Activated CD4-positive, alpha-beta T cell treated with anti-CD3 and anti-CD28 coated beads, Interleukin-2, amount 10 ng/mL, durations not matched to agents 24 days and 14 days (primary cell): ENCODE measurements around the gene BCAN. TPM values are rescaled to one million over a fixed set of nuclear protein-coding genes. Genes with fewer than 3 reads are reported as not detected.

Experiments
- DNase-seq: peaks from one replicate; pipeline ENCODE4 v3.0.0; 2022
- H3K27ac Mint-ChIP-seq: one replicate; pipeline ENCODE4 v1.8.0; 2022; ENCODE audit warnings: mild to moderate bottlenecking, mixed read lengths
- H3K27me3 Mint-ChIP-seq: one replicate; pipeline ENCODE4 v1.8.0; 2022; ENCODE audit warnings: mixed read lengths
- H3K36me3 Mint-ChIP-seq: one replicate; pipeline ENCODE4 v1.8.0; 2022; ENCODE audit warnings: low read depth, mild to moderate bottlenecking, mixed read lengths
- H3K4me1 Mint-ChIP-seq: one replicate; pipeline ENCODE4 v1.8.0; 2021; ENCODE audit warnings: mixed read lengths
- H3K4me3 Mint-ChIP-seq: one replicate; pipeline ENCODE4 v1.8.0; 2022; ENCODE audit warnings: mild to moderate bottlenecking, moderate library complexity, mixed read lengths
- H3K9me3 Mint-ChIP-seq: one replicate; pipeline ENCODE4 v1.8.0; 2021; ENCODE audit warnings: mixed read lengths
- intact Hi-C: fragments of 100-400 bp; cut with micrococcal nuclease; formaldehyde crosslinking; loops from one replicate; pipeline ENCODE4 v1.15.1; 2023
- total RNA-seq: library from RNA; stranded (reverse); gene quantifications from 2 replicates; pipeline ENCODE4 v1.2.3, GENCODE V29; 2022

BCAN gene
- total RNA-seq, 1 donor from 2014 or later, result not detected

DNA sequence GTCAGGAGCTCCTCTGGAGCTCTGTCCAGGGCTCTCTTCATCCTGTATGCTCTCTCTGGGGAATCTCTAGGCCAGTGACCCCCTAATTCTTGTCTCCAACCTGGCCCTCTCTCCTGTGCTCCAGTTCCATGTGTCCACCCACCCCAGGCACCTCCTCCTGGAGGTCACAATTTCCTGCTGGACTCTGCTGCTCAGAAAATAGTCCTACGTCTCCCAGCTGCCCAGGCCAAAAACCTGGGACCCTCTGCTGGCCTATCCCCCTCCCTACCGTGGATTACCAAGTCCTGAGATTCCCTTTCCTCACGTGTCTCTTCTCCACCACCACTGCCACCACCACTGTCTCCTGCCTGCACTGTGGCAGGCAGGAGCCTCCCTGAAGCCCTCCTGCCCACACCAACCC is 23.6 kb downstream of the BCAN start:
- intact Hi-C loops, result no loop called here
- Mint-ChIP-seq H3K4me1 (peaks cover 31% of the 10 kb centered on the region), H3K27me3 (peaks cover 15% of the 10 kb centered on the region), H3K9me3 (no peaks in the 10 kb centered on the region), H3K36me3 (no peaks in the 10 kb centered on the region), H3K27ac (no peak overlapping the region), H3K4me3 (no peak overlapping the region)
- no peak for DNase-seq

DNA sequence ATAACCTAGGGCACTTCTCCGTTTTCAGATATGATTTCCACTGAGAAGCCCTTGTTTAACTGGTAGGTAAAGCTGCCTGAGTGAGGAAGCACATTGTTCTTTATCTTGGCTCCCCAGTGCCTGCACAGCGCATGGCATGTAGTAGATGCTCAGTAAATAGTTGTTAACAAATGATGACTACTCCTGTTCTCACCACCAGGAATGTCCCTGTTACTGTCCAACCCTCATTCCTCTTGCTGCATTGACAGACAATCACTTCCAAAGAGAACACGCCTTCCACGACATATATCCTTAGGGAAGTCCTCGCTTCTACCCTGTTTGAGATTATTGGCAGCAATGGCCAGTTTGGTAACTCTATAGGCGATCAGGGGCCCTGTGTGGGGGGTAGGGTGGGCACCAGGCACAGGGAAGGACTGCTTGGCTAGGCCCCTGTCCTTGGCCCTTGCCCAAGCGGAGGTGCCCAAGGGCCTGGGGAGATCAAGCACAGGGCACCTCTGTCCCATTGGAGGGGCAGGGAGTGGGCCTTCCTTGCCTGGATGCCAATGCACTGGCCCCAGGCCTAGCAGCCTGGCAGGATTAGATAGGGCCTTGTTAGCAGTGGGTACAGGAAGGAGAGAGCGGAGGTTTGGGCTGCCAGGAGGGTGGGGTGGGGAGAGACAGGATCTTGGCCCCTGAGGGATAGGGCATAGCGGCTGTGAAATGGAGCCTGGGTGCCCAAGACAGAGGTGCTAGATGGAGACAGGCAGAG is 25.1 kb downstream of the BCAN start:
- no peak for DNase-seq
- H3K4me1 Mint-ChIP-seq, result peaks cover 18% of the 10 kb centered on the region
- H3K4me3 Mint-ChIP-seq, result no peak overlapping the region
- no peaks in the 10 kb centered on the region for H3K9me3 Mint-ChIP-seq
- peaks cover 26% of the 10 kb centered on the region for H3K27me3 Mint-ChIP-seq
- intact Hi-C loops, result no loop called here
- H3K27ac Mint-ChIP-seq, result no peak overlapping the region
- no peaks in the 10 kb centered on the region for H3K36me3 Mint-ChIP-seq

DNA sequence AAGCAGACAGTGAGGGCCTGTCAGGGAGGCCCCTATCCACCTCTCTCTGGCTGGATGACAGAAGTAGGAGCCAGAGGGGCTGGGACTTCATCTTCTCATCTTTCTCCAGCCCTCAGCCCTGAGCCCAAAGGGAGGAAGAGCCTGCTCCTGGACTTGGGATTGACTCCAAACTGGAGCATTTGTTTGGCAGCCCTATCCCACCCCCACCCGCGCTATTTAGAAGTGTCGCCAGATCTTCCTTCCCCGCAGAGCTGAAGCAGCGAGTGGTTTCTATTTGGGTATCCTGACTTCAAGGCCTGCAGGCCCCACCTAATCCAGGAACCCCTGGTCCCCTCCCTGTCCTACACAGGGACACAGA is 25.7 kb downstream of the BCAN start:
- H3K27ac Mint-ChIP-seq, result no peak overlapping the region
- peaks cover 32% of the 10 kb centered on the region for H3K27me3 Mint-ChIP-seq
- no peaks in the 10 kb centered on the region for H3K36me3 Mint-ChIP-seq
- DNase-seq, result no peak
- no peak overlapping the region for H3K4me3 Mint-ChIP-seq
- intact Hi-C loops, result no loop called here
- H3K9me3 Mint-ChIP-seq, result no peaks in the 10 kb centered on the region
- peaks cover 14% of the 10 kb centered on the region for H3K4me1 Mint-ChIP-seq

DNA sequence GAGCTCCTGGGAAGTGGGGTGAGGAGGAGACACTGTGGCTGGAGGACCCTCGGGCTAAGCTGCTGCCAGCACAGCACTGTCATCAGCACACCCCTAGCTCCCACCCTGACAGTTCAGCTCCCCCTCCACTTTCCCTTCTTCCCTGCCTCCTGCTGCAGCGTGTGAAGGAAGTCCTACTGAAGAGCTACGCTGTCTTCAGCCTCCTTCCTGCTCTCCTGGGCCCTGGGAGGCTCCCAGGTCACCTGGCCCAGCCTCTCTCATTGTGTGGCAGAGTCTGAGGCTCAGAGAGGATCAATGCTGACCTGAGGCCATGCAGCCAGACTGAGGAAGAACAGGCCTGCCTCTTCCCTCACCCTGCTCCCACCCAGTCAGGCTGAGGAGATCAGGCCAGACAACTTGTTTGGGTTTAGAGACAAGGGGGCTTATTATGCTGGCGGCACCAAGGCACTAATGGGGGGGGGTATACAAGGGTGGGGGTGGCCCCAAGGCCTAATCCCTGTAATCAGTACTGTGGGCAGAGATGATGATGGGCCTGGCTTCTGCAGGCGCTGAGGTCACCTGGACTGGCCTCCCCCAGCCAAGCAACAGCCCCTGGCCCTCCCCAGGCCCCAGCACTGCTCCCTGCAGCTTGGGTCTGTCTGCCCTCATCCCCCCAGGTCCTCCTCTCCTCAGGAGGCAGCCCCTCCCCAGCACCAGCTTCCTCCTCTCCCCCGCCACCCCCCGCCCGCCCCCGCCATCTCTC is 26.2 kb downstream of the BCAN start:
- DNase-seq, result no peak
- Mint-ChIP-seq H3K4me1 (peaks cover 11% of the 10 kb centered on the region), H3K27ac (no peak overlapping the region), H3K4me3 (no peak overlapping the region), H3K36me3 (no peaks in the 10 kb centered on the region), H3K9me3 (no peaks in the 10 kb centered on the region), H3K27me3 (peaks cover 37% of the 10 kb centered on the region)
- intact Hi-C loops, result no loop called here

DNA sequence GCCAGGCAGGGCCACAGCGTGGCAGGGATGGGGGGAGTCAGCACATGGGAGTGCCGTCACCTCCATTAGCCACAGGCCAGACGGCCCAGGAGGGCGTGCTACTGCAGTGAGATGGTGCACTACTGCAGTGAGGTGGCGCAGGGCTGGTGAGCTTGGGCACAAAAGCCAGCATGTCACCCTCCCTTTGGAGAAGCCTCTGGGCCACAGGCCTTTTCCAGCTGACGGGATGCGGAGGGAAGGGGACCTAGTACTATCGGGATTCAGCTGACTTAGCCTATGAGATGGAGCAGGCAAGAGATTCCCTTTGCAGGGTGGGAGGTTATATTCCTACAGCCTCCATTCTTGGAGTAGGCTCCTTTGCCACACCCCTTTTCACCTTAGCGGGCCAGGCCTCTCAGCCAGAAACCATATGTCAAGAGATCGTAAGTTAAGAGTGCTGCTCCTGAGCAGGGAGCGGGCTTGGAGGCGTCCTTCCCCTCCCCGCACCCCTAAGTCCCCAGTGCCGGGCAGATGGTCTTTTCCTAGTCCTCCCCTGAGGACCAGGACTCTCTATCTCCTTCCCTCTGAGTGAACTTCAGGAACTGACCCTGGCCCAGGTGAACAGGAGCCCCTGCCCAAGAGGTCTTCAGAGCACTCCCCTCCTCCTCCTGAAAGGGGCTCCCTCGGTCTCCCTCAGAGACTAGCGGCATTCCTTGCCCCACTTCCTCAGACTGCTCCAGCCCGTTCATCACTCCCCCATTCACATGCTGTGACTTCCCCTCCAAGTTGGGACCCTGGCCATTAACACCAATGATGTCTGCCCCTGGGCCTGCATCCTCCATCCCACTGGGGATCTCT is 27.1 kb downstream of the BCAN start:
- DNase-seq, result no peak
- Mint-ChIP-seq H3K27me3 (peaks cover 45% of the 10 kb centered on the region), H3K9me3 (no peaks in the 10 kb centered on the region), H3K27ac (no peak overlapping the region), H3K4me1 (peaks cover 8% of the 10 kb centered on the region), H3K4me3 (no peak overlapping the region), H3K36me3 (no peaks in the 10 kb centered on the region)
- intact Hi-C loops, result no loop called here

DNA sequence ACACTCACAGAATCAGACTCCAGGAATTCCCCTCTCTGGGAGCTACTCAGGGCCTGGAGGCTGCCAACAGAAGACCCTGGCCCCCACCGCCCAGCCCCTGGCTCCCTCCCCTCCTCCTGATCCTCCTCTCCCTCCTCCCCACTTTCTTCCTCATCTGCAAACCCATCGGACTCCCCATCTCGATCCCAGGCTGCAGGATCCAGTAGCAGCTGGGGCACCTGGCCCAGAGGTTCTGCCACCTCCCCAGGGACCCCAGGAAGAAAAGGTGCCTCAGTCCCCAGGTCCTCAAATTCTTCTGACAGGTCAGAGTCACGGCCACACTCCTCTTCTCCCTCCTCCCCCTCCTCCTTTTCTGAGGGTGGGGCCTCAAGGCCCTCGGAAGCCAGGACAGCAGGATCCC is 27.9 kb downstream of the BCAN start:
- Mint-ChIP-seq H3K4me3 (no peak overlapping the region), H3K4me1 (peaks cover 4% of the 10 kb centered on the region), H3K27ac (no peak overlapping the region), H3K36me3 (no peaks in the 10 kb centered on the region), H3K27me3 (peaks cover 49% of the 10 kb centered on the region), H3K9me3 (no peaks in the 10 kb centered on the region)
- DNase-seq, result no peak
- intact Hi-C loops, result no loop called here

DNA sequence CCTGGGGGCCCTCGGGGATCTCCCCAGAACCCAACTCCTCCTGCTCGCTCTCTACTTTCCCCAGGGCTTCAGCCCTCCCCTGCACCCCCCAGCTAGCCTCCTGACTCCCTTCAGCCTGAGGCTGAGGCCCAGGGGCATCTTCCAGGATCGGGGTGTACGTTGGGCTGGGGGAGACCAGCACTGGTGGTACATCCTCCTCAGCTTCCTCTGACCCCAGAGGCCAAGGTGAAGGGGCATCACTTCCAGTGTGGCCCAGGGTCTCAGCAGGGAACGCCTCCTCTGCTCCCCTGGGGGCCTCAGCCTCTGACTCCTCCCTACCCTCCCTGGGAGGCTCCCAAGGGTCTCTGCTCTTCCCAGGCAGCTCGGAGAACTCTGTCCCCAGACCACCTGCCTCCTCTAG is 28.4 kb downstream of the BCAN start:
- Mint-ChIP-seq H3K36me3 (no peaks in the 10 kb centered on the region), H3K9me3 (no peaks in the 10 kb centered on the region), H3K4me1 (peaks cover 4% of the 10 kb centered on the region), H3K4me3 (no peak overlapping the region), H3K27ac (no peak overlapping the region), H3K27me3 (peaks cover 53% of the 10 kb centered on the region)
- intact Hi-C loops, result no loop called here
- no peak for DNase-seq

DNA sequence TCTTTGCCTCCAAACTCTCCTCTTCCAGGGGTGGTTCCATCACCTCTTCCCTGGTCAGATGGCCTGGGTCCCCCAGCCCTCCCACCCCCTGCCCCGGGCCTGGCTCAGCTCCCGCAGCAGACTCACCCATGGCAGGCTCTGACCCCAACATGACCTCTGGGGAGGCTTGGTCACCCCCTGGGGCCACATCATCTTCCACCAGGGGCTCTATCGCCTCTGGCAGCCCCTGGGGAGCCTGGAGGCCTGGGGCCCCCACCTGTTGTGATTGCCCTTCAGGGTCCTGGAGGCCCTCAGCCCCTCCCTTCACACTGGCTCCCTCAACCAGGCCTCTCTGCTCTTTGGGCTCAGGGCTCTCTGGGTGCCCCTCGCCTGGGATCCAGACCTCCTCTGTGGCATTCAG is 28.9 kb downstream of the BCAN start:
- intact Hi-C loops, result no loop called here
- Mint-ChIP-seq H3K4me1 (peaks cover under 1% of the 10 kb centered on the region), H3K27ac (no peak overlapping the region), H3K27me3 (peaks cover 54% of the 10 kb centered on the region), H3K4me3 (no peak overlapping the region), H3K36me3 (no peaks in the 10 kb centered on the region), H3K9me3 (no peaks in the 10 kb centered on the region)
- no peak for DNase-seq

DNA sequence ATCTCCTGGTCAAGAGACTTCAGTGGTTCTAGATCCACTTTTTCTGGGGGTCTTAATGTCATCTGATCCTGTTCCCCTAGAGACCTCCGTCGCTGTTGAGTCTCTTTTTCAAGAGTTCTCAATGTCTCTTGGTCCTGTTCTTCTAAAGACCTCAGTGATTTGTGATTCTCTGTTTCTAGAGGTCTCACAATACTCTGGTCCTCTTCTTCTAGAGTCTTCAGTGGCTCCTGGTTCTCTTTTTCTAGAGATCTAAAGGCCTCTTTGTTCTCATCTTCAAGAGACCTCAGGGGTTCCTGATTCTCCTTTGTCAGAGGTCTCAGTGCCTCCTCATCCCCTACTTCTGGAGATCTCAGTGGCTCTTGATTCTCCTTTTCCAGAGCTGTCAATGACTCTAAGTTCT is 29.9 kb downstream of the BCAN start:
- Mint-ChIP-seq H3K27ac (no peak overlapping the region), H3K9me3 (no peaks in the 10 kb centered on the region), H3K4me3 (no peak overlapping the region), H3K36me3 (no peaks in the 10 kb centered on the region), H3K4me1 (no peaks in the 10 kb centered on the region), H3K27me3 (peaks cover 52% of the 10 kb centered on the region)
- intact Hi-C loops, result no loop called here
- DNase-seq, result no peak

DNA sequence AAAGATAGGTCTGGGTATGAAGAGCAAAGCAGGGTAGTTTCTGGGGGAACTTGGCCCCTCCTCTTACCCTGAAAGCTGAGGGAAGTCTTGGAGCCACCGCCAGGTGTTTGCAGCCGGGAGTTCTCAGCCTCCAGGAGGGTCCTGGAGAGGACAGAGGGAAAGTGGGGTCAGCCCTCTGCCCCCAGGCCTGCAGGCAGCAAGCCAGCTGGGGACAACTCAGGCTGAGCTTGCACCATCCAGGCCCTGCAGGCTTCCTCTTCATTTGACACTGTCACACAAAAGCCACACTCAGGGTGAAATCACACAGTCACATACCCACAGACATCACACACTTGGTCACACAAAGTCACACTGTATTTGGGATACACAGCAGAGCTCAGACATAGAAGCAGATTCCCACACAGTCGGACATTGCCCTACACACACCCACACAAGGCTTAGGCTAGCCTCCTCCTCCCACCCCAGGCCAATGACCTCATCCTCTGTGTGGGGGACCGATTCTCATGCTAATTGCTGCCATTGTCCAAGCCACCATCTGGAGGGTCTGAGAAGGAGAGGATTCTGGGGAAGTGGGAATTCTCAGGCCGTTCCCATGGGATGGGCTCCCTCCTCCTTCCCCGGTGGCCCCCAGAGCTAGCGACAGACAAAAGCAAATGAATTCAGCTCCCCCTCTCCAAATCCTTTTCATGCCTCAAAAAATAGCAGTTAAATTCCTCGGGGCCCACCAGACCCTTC is 31.6 kb downstream of the BCAN start:
- Mint-ChIP-seq H3K9me3 (no peaks in the 10 kb centered on the region), H3K27me3 (peaks cover 65% of the 10 kb centered on the region), H3K4me1 (peaks cover 13% of the 10 kb centered on the region), H3K4me3 (no peak overlapping the region), H3K36me3 (no peaks in the 10 kb centered on the region), H3K27ac (no peak overlapping the region)
- intact Hi-C loops, result no loop called here
- no peak for DNase-seq

DNA sequence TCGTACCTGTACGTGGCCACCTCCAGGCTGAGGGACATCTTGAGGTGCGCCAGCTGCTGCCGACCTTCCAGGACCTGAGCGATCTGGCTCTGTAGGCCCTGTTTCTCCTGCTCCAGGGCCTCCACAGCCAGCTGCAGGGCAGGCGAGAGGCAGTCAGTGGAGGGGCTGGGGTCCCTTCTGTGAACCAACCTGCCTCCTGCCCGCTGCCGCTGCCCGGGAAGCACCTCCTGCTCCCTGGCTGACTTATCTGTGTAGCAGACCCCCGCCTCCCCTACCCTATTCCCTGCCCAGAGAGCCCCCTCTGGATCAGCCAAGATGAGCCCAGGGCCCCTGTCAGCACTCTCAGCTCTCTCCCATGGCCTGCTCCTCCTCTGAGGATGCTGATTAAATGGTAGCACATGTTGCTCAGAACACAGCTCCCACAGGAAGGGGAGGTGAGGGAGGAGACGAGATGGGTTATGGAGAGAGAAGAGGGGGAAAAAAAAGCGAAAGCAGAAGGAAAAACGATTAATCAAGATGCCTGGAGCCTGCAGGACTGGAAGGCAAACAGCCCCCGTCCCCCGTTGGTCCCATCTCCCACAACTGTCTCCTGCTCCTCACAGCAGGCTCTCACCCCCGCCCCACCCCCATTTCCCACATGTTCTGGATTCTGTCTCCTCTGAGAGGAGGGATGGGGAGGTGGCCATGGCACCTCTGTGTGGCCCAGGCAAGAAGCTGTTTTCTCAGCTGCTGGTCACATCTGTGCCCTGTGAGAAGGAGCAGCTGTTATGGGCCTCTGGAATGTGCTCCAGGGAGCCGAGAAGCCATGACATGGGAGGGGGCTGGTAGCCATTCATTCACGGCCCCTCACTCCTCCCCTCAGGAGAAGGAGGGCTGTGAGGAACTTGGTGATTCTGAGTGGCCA is 33.5 kb downstream of the BCAN start:
- DNase-seq, result no peak
- Mint-ChIP-seq H3K27me3 (peaks cover 81% of the 10 kb centered on the region), H3K27ac (no peak overlapping the region), H3K9me3 (no peaks in the 10 kb centered on the region), H3K36me3 (no peaks in the 10 kb centered on the region), H3K4me3 (no peak overlapping the region), H3K4me1 (peaks cover 13% of the 10 kb centered on the region)
- intact Hi-C loops, result loop anchor here (2.0 to 5.0 kb wide), 2 partner anchors 15 to 243 kb away; no protein-coding TSS in a partner anchor

DNA sequence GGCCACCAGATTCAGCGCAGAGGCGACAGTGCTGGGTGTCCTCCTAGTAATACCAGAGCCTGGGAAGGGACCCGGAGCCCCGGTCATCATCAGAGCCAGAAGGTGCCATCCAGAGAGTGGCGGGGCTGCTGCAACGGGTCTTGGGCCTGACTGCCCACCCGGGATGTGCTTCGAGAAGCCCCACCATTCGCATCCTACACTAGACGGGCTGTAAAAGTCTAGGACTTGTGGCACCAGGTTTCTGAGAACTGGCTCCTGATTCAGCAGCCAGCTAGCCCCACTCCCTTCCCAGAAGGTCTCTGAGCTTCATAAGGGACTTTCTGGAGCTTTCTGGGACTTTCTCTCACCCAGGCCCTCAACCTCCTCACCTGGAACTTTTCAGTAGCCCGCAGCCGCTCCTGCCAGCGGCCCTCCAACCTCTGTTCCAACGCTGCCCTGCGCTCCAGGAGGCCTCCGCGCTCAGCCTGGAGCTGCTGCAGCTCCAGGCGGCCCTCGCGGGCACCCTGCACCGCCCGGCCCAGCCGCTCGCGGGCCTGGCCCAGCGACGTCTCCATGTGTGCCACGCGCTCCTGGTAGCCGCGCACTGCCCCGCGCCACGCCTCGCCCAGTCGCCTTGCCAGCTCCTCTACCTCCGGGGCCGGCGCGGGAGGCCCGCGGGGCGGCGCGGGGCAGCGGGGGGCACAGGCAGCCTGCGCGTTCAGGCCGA is 34.4 kb downstream of the BCAN start:
- Mint-ChIP-seq H3K4me1 (peaks cover 13% of the 10 kb centered on the region), H3K27ac (no peak overlapping the region), H3K9me3 (no peaks in the 10 kb centered on the region), H3K4me3 (no peak overlapping the region), H3K27me3 (peaks cover 84% of the 10 kb centered on the region), H3K36me3 (no peaks in the 10 kb centered on the region)
- DNase-seq, result no peak
- intact Hi-C loops, result loop anchor here (2.0 to 5.0 kb wide), 2 partner anchors 15 to 244 kb away; no protein-coding TSS in a partner anchor
